HEK293 (cell line): ENCODE data around the gene LRIT1.

Source experiments
- CTCF ChIA-PET: fragments of 350-600 bp; formaldehyde crosslinking; extraction: SDS; loops from one replicate; lab custom pipeline; 2021; ENCODE audit warnings: antibody characterized with exemption; lab: Yijun Ruan, JAX
- POLR2A ChIA-PET: fragments of 300-600 bp; formaldehyde crosslinking; extraction: SDS; loops from one replicate; lab custom pipeline; 2020; ENCODE audit warnings: antibody characterized with exemption, inconsistent platforms; lab: Yijun Ruan, JAX
- H3K27ac ChIP-seq: fragments of 200-500 bp; sonication (Bioruptor generic); 2 replicates; pipeline ENCODE4 v1.5.1; 2014; ENCODE audit warnings: low read depth, low read length, control low read depth, inconsistent platforms; ENCODE audit errors: extremely low read depth
- H3K36me3 ChIP-seq, 2 experiments: fragments of 200-500 bp in 1 of 2; sonication (Bioruptor generic) in 1 of 2; 1 replicate in 1 of 2; 2 replicates in 1 of 2; pipeline ENCODE4 v1.5.1; 2014 to 2017; ENCODE audit warnings: inconsistent platforms in 2 of 2, low read length in 2 of 2; ENCODE audit not compliant: control insufficient read depth in 2 of 2, insufficient read depth in 1 of 2
- H3K4me1 ChIP-seq: fragments of 200-500 bp; sonication (Bioruptor generic); 2 replicates; pipeline ENCODE4 v1.5.1; 2014; ENCODE audit warnings: mild to moderate bottlenecking, low read length, inconsistent platforms; ENCODE audit not compliant: control insufficient read depth, insufficient read depth
- H3K4me3 ChIP-seq: 2 replicates; pipeline ENCODE4 v1.5.1; 2011; ENCODE audit warnings: low read depth, mild to moderate bottlenecking, control low read depth, low read length, moderate library complexity
- H3K9me3 ChIP-seq: fragments of 200-500 bp; sonication (Bioruptor generic); 2 replicates; pipeline ENCODE4 v1.5.1; 2014; ENCODE audit warnings: low read depth, low read length, inconsistent platforms; ENCODE audit not compliant: control insufficient read depth, insufficient read depth
- GLI2 ChIP-seq: fragments of 450-650 bp; formaldehyde crosslinking; IDR thresholded peaks from 2 replicates; pipeline ENCODE4; 2017; ENCODE audit warnings: missing biosample characterization, missing genetic modification characterization, low read depth, borderline replicate concordance
- GLI4 ChIP-seq: fragments of 450-650 bp; formaldehyde crosslinking; IDR thresholded peaks from 2 replicates; pipeline ENCODE4 v1.5.1; 2016; ENCODE audit warnings: missing biosample characterization, missing genetic modification characterization
- GLIS1 ChIP-seq: fragments of 450-650 bp; formaldehyde crosslinking; IDR thresholded peaks from 2 replicates; pipeline ENCODE4 v1.5.1; 2016; ENCODE audit warnings: missing biosample characterization, missing genetic modification characterization
- KLF8 ChIP-seq: fragments of 450-650 bp; formaldehyde crosslinking; IDR thresholded peaks from 2 replicates; pipeline ENCODE4 v1.5.1; 2016; ENCODE audit warnings: missing biosample characterization, missing genetic modification characterization
- KLF9 ChIP-seq: fragments of 450-650 bp; formaldehyde crosslinking; IDR thresholded peaks from 2 replicates; pipeline ENCODE4 v1.5.1; 2016; ENCODE audit warnings: missing biosample characterization, missing genetic modification characterization, low read depth
- OSR2 ChIP-seq: fragments of 450-650 bp; formaldehyde crosslinking; IDR thresholded peaks from 2 replicates; pipeline ENCODE4 v1.5.1; 2016; ENCODE audit warnings: missing biosample characterization, missing genetic modification characterization
- SETDB1 ChIP-seq: IDR thresholded peaks from one replicate; pipeline ENCODE4 v1.6.1; 2017; ENCODE audit warnings: mild to moderate bottlenecking, low read length, moderate library complexity, mixed read lengths; ENCODE audit not compliant: insufficient read length
- ZBTB48 ChIP-seq: fragments of 450-650 bp; formaldehyde crosslinking; IDR thresholded peaks from 2 replicates; pipeline ENCODE4 v1.5.1; 2016; ENCODE audit warnings: missing biosample characterization, missing genetic modification characterization
- ZNF121 ChIP-seq: fragments of 450-650 bp; formaldehyde crosslinking; IDR thresholded peaks from 2 replicates; pipeline ENCODE4 v1.5.1; 2016; ENCODE audit warnings: missing biosample characterization, missing genetic modification characterization
- ZNF169 ChIP-seq: fragments of 450-650 bp; formaldehyde crosslinking; IDR thresholded peaks from 2 replicates; pipeline ENCODE4 v1.5.1; 2016; ENCODE audit warnings: missing biosample characterization, missing genetic modification characterization
- ZNF19 ChIP-seq: fragments of 450-650 bp; formaldehyde crosslinking; IDR thresholded peaks from 2 replicates; pipeline ENCODE4; 2016; ENCODE audit warnings: missing biosample characterization, missing genetic modification characterization, low read depth
- ZNF202 ChIP-seq: fragments of 450-650 bp; formaldehyde crosslinking; IDR thresholded peaks from 2 replicates; pipeline ENCODE4 v1.5.1; 2016; ENCODE audit warnings: missing biosample characterization, missing genetic modification characterization, borderline replicate concordance
- ZNF292 ChIP-seq: fragments of 450-650 bp; formaldehyde crosslinking; IDR thresholded peaks from 2 replicates; pipeline ENCODE4 v1.5.1; 2016; ENCODE audit warnings: low read depth, missing biosample characterization, missing genetic modification characterization, borderline replicate concordance
- ZNF354C ChIP-seq: fragments of 450-650 bp; formaldehyde crosslinking; IDR thresholded peaks from 2 replicates; pipeline ENCODE4 v1.5.1; 2016; ENCODE audit warnings: missing biosample characterization, missing genetic modification characterization, low read depth, borderline replicate concordance
- ZNF530 ChIP-seq: fragments of 450-650 bp; formaldehyde crosslinking; IDR thresholded peaks from 2 replicates; pipeline ENCODE4 v1.5.1; 2016; ENCODE audit warnings: low read depth, missing biosample characterization, missing genetic modification characterization
- ZNF571 ChIP-seq: fragments of 450-650 bp; formaldehyde crosslinking; IDR thresholded peaks from 2 replicates; pipeline ENCODE4 v1.5.0; 2017; ENCODE audit warnings: missing biosample characterization, missing genetic modification characterization
- ZNF596 ChIP-seq: fragments of 450-650 bp; IDR thresholded peaks from 2 replicates; pipeline ENCODE4 v1.5.0; 2018; ENCODE audit warnings: missing biosample characterization, mild to moderate bottlenecking, missing genetic modification characterization, moderate library complexity
- ZNF664 ChIP-seq: fragments of 450-650 bp; formaldehyde crosslinking; IDR thresholded peaks from 2 replicates; pipeline ENCODE4 v1.5.1; 2016; ENCODE audit warnings: missing biosample characterization, missing genetic modification characterization
- ZNF701 ChIP-seq: fragments of 450-650 bp; formaldehyde crosslinking; IDR thresholded peaks from 2 replicates; pipeline ENCODE4 v1.5.1; 2016; ENCODE audit warnings: missing biosample characterization, missing genetic modification characterization
- ZNF707 ChIP-seq: fragments of 450-650 bp; formaldehyde crosslinking; IDR thresholded peaks from 2 replicates; pipeline ENCODE4 v1.5.1; 2016; ENCODE audit warnings: missing biosample characterization, missing genetic modification characterization
- ZNF791 ChIP-seq: fragments of 450-650 bp; formaldehyde crosslinking; IDR thresholded peaks from 2 replicates; pipeline ENCODE4 v1.5.1; 2016; ENCODE audit warnings: missing biosample characterization, missing genetic modification characterization
- TF ChIP-seq, protein P1 (sequence below): fragments of 450-650 bp; formaldehyde crosslinking; IDR thresholded peaks from 2 replicates; pipeline ENCODE4 v1.5.1; 2016; ENCODE audit warnings: missing biosample characterization, missing genetic modification characterization
- TF ChIP-seq, protein P2 (sequence below): fragments of 450-650 bp; formaldehyde crosslinking; IDR thresholded peaks from 2 replicates; pipeline ENCODE4 v1.5.1; 2016; ENCODE audit warnings: missing biosample characterization, missing genetic modification characterization
- TF ChIP-seq, protein P3 (sequence below): fragments of 450-650 bp; formaldehyde crosslinking; IDR thresholded peaks from 2 replicates; pipeline ENCODE4 v1.5.1; 2016; ENCODE audit warnings: missing biosample characterization, missing genetic modification characterization

LRIT1 gene

DNA sequence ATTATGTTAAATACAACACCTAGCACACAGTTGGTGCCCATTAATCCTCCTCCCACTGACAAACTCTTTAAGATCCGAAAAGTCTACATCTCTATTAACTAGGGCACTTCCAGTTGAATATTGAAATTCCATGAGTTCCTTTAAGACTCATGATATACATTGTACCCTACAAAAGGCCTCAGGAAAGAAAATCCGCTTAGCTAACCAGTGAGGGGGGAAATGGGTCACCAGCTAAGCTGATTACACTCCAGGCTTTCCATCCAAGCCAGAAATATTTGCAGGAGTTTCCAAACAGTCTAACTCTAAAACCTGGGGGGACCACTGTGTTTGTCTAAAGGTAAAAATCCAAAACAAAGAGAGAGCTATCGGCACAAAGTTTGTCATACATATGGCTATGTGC is 14.7 kb downstream of the LRIT1 start:
- no peak overlapping the region for H3K4me3 ChIP-seq
- H3K4me1 ChIP-seq = no peaks in the 10 kb centered on the region
- H3K36me3 ChIP-seq = no peaks in the 10 kb centered on the region
- no peaks in the 10 kb centered on the region for H3K9me3 ChIP-seq
- ChIA-PET POLR2A (no interaction called here), CTCF (interaction anchor here (1.0 kb wide), 1 partner anchor 114 kb away, joined by 3 read pairs; no protein-coding TSS in a partner anchor)
- H3K27ac ChIP-seq = no peak overlapping the region
- no peak for TF ChIP-seq ZNF791 (tag by site-specific recombination)
- TF ChIP-seq ZNF121 (tag by site-specific recombination) = no peak
- TF ChIP-seq ZNF292 (tag by site-specific recombination) = no peak
- no peak for TF ChIP-seq KLF9 (tag by site-specific recombination)
- TF ChIP-seq GLIS1 (tag by site-specific recombination) = no peak
- TF ChIP-seq ZNF701 (tag by site-specific recombination) = no peak
- TF ChIP-seq, protein P1, sequence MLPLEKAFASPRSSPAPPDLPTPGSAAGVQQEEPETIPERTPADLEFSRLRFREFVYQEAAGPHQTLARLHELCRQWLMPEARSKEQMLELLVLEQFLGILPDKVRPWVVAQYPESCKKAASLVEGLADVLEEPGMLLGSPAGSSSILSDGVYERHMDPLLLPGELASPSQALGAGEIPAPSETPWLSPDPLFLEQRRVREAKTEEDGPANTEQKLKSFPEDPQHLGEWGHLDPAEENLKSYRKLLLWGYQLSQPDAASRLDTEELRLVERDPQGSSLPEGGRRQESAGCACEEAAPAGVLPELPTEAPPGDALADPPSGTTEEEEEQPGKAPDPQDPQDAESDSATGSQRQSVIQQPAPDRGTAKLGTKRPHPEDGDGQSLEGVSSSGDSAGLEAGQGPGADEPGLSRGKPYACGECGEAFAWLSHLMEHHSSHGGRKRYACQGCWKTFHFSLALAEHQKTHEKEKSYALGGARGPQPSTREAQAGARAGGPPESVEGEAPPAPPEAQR = no peak
- TF ChIP-seq, protein P2, sequence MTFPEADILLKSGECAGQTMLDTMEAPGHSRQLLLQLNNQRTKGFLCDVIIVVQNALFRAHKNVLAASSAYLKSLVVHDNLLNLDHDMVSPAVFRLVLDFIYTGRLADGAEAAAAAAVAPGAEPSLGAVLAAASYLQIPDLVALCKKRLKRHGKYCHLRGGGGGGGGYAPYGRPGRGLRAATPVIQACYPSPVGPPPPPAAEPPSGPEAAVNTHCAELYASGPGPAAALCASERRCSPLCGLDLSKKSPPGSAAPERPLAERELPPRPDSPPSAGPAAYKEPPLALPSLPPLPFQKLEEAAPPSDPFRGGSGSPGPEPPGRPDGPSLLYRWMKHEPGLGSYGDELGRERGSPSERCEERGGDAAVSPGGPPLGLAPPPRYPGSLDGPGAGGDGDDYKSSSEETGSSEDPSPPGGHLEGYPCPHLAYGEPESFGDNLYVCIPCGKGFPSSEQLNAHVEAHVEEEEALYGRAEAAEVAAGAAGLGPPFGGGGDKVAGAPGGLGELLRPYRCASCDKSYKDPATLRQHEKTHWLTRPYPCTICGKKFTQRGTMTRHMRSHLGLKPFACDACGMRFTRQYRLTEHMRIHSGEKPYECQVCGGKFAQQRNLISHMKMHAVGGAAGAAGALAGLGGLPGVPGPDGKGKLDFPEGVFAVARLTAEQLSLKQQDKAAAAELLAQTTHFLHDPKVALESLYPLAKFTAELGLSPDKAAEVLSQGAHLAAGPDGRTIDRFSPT (tag by site-specific recombination) = no peak
- no peak for TF ChIP-seq ZNF596 (tag by site-specific recombination)
- TF ChIP-seq SETDB1 = no peak

DNA sequence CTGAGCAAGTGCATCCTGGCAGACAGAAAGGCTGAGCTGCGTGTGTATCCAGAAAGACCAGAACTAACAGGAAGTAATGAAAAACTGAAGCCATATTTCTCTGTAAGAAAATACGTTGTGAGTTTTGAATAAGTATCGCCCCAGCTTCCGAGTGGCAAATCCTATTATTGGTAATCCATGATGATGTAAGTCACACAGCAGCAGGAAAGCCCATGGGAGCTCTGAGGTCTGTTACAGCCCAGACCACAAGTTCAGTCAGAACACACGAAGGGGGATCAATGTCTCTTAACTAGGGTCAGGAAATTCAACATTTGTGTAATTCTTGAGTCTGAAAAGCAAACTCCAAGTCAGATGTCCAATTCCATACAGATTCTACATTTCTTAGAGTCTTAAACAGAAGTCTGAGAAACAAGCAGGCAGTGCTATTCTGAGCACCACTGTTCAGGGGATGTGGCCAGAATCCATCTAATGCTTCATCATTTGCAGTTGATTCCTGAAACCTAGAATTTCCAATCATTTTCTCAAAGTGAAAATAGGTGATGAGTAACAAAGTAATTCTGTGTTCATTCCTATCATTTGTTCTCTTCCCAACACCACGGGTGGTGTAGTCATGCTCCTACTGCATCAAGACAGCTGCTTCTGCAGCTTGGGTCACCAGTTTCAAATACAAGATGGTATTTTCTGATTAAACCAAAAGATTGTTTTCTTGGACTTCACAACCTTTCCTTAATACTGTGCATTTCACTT is 15.7 kb downstream of the LRIT1 start, which contains the start of gene LRIT2:
TSS of gene LRIT2 (minus strand) at position 118 of the 747 bp plus-strand sequence. CDS start at position 94, 24 bp downstream.
- Histone ChIP-seq H3K4me3 (no peak within 1 kb of the TSS), H3K27ac (no peak within 1 kb of the TSS), H3K4me1 (no peaks in the 10 kb centered on the region), H3K36me3 (no peaks in the 10 kb centered on the region), H3K9me3 (no peaks in the 10 kb centered on the region)
- CTCF ChIA-PET = interaction anchor here (1.0 kb wide), 1 partner anchor 113 kb away, joined by 3 read pairs; no protein-coding TSS in a partner anchor
- TF ChIP-seq OSR2 (tag by site-specific recombination) (no peak), ZNF354C (tag by site-specific recombination) (no peak), ZNF707 (tag by site-specific recombination) (no peak), ZNF169 (tag by site-specific recombination) (no peak), ZNF530 (tag by site-specific recombination) (no peak), ZNF202 (tag by site-specific recombination) (no peak), KLF8 (tag by site-specific recombination) (no peak), ZNF664 (tag by site-specific recombination) (no peak), GLI4 (tag by site-specific recombination) (no peak), ZNF571 (no peak), ZNF19 (tag by site-specific recombination) (no peak), ZBTB48 (tag by site-specific recombination) (no peak), GLI2 (tag by site-specific recombination) (no peak)
- TF ChIP-seq, protein P3, sequence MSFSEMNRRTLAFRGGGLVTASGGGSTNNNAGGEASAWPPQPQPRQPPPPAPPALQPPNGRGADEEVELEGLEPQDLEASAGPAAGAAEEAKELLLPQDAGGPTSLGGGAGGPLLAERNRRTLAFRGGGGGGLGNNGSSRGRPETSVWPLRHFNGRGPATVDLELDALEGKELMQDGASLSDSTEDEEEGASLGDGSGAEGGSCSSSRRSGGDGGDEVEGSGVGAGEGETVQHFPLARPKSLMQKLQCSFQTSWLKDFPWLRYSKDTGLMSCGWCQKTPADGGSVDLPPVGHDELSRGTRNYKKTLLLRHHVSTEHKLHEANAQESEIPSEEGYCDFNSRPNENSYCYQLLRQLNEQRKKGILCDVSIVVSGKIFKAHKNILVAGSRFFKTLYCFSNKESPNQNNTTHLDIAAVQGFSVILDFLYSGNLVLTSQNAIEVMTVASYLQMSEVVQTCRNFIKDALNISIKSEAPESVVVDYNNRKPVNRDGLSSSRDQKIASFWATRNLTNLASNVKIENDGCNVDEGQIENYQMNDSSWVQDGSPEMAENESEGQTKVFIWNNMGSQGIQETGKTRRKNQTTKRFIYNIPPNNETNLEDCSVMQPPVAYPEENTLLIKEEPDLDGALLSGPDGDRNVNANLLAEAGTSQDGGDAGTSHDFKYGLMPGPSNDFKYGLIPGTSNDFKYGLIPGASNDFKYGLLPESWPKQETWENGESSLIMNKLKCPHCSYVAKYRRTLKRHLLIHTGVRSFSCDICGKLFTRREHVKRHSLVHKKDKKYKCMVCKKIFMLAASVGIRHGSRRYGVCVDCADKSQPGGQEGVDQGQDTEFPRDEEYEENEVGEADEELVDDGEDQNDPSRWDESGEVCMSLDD (tag by site-specific recombination) = no peak
- POLR2A ChIA-PET = interaction anchor here (0.6 kb wide), 1 partner anchor 1203 kb away, joined by 5 read pairs; no protein-coding TSS in a partner anchor
